8988T (cell line): ENCODE measurements around the gene DMD.

Source experiments
- DNase-seq: peaks from one replicate; pipeline ENCODE4 v3.0.0; 2011

DMD gene

GRCh38 chrX:31199840-31200114 is 2011.6 kb downstream of the DMD start:
- DNase-seq: no peak

- DNase-seq: no peak
These were observed 2012.1 kb downstream of the DMD start for GRCh38 chrX:31199056-31199839.

- no peak for DNase-seq
These were observed 2021.0 kb downstream of the DMD start for GRCh38 chrX:31190221-31190975.

DNA sequence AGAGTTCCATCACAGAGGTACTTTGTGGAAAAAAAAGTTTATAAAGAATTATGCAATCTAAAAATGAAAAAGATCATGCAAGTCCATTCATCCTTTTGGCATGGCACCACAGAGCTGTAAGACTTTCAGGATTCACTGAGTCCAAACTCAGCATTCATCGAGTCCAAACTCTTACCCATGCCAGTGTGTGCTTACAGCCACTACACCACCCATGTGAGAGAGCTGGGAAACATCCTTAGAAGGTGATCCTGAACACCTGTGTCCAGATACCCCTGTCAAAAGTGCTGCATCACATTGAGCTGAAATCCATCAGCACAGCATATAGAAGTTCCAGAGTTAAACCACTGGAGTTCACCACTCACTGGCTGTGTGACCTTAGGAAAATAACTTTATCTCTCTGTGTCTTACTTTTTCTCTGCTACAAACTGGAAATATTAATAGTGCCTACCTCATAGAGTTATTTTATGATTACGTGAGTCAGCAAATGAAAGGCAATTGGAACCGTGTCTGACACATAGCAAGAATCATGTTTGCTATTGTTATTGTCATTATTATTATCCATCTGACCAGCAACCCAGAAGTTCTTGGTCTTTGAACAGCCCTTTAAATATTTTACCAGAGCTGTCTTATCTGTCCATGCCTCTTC is 2024.5 kb downstream of the DMD start:
- DNase-seq: no peak

DNA sequence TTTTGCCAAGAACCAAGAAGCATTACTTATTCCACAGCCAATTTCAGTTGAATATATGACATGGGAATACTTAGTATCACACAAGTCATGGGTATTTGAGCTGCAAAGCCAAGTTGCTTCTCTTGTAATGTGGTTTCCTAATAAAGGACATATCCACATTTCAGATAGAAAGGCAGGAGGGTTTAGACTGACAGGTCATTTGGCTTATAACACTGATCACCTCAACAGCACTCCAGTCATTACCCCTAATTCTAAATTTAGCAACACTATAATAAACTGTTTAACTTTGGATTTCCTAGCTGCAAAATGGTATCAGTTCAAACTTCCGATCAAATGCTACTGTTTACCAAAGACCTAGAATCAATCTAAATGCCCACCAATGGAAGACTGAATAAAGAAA is 2025.5 kb downstream of the DMD start:
- no peak for DNase-seq

DNA sequence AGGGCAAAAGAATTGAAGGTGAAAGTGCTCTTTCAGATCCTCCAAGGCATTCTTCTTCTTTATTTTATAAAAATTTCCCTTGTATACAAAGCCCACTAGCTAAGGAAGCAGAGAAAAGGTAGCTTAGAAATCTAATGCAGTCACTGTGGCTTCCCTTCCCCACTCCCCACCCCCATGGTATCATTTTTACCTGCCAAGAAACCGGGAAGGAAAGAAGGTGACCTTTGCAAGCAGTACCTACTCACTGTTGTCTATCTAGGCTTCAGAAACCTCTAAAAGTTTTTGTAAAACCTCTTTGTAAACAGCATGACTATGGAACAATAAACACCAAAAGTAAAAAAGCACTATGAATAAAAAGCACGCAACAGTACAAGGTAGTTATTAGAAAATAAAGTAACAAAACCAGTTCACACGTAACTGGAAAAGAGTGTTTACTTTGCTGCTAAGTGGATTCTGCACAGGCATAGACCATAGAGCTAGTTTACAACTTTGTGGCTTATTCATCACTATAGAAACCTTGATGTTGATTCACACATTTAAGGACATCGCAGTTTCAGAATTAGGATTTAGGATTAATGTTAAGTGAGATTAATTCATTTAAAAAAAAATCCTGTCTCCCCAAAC is 2029.9 kb downstream of the DMD start:
- DNase-seq: no peak

DNA sequence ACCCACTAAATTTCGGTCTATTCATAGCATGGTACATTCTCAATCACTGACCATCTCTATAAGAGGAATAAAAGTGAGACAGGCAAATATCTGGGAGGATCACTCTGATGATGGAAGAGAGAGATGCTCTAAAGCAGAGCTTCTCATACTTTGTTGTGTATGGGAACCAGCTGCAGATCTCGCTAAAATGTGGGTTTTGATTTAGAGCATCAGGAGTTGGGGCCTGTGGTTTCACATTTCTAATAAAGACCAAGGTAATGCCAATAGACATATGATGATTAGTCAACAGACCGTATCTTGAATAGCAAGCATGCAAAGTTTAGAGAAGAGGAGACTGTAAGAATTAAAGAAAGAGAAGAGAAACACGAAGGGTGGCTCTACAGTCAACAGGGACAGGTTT is 2032.1 kb downstream of the DMD start:
- DNase-seq: no peak

GRCh38 chrX:31178769-31179125 is 2032.6 kb downstream of the DMD start:
- DNase-seq: no peak

- no peak for DNase-seq
These were observed 2033.1 kb downstream of the DMD start for GRCh38 chrX:31178064-31178768.

- DNase-seq: no peak
These were observed 2040.6 kb downstream of the DMD start for GRCh38 chrX:31170792-31171191.

GRCh38 chrX:31168551-31168950 is 2042.8 kb downstream of the DMD start:
- DNase-seq: no peak

DNA sequence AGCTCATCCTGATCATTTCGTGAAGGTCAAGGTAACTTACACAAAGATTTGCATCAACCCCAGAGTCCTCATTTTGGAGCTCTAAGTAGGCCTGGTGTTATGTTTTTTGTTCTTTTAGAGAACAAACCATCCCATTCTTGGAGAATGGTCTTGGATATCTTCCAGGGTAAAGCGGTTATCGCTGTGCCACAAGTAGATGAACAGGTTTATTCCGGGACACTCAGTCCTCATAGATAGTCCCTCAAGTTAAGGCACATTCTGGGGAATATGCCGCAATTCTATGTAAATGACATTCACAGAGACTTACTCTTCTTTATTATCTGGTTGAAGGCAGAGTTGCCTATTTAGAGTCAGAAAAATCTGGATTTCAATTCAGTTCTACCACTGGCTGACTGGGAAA is 2044.5 kb downstream of the DMD start:
- DNase-seq: no peak

GRCh38 chrX:31166416-31166815 is 2044.9 kb downstream of the DMD start:
- no peak for DNase-seq

DNA sequence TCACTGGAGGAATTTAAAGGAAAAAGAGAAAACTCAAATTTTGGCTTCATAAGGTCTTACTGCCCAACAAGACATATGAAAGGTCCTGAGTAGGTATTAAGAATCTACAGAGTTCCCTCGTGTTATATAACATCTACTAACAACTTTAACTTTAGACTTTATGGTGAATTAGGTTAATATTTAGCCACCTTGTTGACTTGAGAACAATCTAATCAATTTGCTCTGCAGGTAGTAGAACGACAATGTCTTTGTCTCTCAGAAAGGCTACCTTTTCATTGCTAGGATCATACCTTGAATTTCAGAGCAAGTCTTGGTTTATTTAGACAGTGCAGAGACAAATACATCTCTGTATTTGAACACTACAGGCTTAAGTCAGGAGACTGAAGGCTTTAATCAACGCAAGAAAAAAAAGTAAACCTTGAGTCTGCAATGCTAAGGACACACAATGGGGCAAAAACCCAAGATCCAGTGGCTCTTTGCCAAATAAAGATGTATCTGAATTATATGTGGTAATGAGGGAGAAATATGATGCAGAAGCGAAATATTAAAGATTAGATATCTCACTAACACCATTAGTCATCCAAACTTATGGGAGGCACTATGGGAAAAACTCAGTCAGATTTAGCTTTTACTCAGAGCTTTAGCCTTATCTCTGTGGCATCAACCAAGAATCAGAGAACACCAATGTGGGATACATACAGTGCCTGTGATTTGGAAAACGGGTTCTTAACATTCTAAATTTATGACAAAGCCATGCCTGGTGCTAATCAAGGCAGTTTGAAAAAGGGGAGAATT is 2045.9 kb downstream of the DMD start:
- DNase-seq: no peak

DNA sequence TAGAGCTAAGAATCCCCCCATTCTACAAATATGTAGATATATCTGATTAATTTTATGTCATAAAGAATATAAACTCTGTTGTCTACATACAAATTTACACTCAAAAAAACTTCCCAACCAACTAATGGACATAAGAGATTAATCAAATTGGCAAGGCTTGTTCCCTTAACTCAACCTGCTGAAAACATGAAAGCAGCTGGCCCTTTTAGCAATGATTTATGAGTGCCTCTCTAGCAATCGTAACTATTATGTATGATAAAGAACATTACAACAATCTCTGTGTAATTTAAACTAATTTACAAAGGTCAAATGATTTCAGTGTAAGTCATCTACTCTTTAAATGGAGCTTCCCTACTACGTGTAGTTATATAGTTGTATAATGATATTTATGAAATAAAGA is 2056.4 kb downstream of the DMD start:
- DNase-seq: no peak

GRCh38 chrX:31153475-31154047 is 2057.8 kb downstream of the DMD start:
- DNase-seq: no peak

- DNase-seq: no peak
These were observed 2064.2 kb downstream of the DMD start for GRCh38 chrX:31147175-31147574.

GRCh38 chrX:31139961-31140360 is 2071.4 kb downstream of the DMD start:
- no peak for DNase-seq

DNA sequence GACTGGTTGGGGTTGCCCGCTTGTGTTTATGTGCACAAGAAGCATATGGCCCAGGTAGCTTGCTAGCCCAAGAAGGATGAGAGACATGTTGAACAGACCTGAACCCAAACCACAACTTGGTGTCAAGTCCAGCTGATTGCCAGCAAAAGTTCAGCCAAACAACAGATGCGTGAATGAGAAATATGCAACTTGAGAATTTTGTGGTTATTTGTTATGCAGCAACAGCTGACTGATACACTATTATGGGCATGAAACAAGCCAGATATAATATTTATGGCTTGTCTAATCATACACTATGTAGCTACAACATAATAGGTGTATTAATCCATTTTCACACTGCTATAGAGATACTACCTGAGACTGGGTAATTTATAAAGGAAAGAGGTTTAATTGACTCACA is 2073.2 kb downstream of the DMD start:
- no peak for DNase-seq

DNA sequence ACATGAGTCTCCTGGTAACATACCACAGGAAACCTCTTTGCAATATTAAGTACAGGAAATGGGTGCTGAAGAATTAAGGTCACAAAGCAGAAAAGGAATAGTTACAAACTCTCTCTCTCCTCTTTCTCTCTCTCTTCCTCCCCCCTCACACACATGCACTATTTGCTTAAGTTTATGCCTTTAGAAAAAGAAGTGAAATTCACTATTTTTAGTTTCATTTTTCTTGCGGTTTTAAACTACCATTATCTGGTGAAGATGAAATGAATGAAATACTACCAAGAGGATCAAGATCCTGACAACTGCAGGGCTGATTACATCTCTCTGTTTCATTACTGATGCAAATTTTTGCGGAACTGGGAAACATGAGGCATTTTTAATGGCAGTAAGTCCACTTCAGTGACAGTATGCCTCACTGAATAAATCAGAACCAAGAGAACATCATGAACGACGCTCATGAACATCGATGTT is 2075.2 kb downstream of the DMD start:
- no peak for DNase-seq

GRCh38 chrX:31132821-31133241 is 2078.5 kb downstream of the DMD start:
- no peak for DNase-seq
